HS-27A (cell line): Measurements from ENCODE around the gene SLC11A1.

Experiments
- DNase-seq: peaks from one replicate; pipeline ENCODE4 v3.0.0-alpha.2; 2012; ENCODE audit warnings: low read depth, missing footprints

SLC11A1 gene

DNA sequence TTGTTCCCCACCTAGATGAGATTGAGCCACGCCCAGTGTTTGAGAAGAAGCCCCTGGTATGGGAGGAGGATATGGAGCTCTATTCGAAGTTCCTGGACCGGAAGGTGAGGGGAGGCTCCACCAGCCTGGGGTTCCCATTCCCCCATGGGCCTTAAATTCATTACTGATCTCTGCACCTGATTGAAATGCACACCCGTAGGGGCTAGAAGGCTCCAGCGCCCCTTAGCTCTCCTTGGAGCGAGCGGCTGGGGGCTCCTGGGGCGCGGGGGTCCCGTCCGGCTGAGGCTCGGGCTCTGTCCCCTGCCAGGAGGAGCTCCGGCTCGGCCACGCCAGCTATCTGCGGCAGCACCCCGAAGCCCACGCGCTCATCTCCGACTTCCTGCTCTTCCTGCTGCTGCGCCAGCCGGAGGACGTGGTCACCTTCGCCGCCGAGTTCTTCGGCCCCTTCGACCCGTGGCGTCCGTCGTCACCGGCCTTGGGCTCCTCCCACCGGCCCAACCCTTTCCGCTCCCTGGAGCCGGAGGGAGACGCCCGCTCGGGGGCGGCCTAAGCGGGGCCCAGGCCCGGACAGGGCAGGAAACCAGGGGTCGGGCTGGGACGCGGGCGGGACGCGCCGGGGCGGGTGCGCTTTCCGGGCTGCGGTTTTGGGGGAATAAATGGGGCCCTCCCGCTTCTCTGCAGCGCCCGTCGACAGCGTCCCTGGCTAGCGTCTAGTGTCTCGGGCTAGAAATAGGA, 14.5 kb upstream of the SLC11A1 start:
- DNase-seq, result no peak

DNA sequence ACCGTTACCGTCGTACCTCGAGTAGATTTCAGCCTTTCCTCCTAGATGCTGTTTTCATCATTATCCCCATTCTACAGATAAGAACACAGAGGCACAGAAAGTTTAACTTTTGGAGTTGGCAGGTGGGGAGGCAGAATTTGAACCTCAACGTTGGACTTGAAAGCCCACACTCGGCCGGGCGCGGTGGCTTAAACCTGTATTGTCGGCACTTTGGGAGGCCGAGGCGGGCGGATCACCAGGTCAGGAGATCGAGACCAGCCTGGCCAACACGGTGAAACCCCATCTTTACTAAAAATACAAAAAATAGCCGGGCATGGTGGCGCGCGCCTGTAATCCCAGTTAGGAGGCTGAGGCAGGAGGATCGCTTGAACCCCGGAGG, 13.9 kb upstream of the SLC11A1 start:
- DNase-seq, result no peak

DNA sequence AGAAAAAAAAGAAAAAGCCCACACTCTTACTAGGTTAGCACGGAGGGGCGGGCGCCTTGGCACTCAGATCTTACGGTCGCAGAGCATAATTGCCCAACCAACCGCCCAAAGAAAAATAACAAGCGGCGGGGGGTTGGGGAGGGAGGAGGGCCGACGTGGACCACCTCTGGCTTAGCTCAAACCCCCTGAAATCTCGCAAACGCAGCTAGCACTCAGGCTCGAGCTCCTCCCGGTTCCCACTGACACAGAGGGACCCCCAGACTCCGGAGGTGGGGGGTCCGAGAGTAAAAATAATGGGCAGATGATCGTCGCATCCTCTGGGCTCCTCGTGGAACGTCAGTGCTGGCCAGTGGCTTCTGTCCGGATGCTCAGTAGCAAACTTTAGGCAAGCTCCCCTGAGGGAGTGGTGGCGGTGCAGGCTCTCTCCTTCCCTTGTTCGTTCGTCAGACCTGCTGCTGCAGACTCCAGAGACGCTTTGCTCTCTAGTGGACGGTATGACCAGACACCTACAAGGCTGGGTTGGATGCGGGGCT, 13.4 kb upstream of the SLC11A1 start:
- no peak for DNase-seq

DNA sequence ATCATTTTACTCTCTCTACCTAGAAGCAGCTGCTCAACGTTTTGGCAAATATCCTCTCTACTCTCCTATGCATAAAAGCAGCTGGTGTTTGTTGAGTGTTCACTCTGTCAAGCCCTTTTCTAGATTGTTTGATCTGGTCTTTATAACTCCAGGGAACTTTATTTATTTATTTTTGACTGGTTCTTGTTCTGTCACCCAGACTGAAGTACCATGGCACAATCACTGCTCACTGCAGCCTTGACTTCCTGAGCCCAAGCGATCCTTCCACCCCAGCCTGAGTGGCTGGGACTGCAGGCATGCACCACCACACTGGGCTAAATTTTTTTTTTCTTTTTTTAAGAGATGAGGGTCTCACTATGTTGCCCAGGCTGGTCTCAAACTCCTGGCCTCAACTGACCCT, 12.7 kb upstream of the SLC11A1 start:
- no peak for DNase-seq

DNA sequence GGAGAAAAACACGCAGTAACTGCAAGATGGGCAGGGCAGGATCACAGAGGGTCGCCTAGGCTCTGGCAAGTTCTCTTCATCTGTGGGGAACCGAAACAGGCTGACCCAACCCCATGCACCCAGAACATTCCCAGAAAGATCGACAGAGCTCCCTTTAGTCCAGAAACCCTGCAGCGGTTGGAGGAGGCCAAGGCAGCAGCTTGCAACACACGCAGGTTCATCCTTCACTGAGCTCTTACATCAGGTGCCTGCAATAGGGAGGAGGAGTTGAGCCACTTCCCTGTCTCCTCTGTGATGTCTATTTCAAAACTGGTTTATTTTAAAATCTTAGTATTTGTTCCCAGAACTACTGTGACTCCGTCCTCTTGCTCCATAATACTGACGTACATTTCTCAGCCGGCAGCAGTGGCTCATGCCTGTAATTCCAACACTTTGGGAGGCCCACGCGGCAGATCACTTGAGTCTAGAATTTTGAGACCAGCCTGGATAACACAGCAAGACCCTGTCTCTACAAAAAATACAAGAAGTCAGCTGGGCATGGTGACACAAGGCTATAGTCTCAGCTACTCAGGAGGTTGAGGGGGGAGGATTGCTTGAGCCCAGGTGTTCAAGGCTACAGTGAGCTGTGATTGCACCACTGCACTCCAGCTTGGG, 11.5 kb upstream of the SLC11A1 start:
- DNase-seq, result no peak

DNA sequence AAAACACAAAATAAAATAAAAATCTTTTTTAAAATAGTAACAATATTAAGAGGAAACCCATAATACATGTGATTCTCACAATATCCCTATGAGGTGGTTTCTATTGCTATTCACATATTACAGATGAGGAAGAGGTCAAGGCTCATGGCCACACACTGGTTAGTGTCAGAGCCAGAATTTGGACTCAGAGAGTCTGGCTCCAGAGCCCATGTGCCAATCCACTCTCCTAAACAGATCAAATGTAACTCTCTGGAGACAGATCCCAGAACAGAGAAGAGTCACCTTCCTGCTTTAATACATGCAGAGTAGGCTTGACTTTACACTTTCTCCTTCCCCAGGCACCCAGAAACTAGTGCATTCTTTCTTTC, 10.1 kb upstream of the SLC11A1 start:
- no peak for DNase-seq

DNA sequence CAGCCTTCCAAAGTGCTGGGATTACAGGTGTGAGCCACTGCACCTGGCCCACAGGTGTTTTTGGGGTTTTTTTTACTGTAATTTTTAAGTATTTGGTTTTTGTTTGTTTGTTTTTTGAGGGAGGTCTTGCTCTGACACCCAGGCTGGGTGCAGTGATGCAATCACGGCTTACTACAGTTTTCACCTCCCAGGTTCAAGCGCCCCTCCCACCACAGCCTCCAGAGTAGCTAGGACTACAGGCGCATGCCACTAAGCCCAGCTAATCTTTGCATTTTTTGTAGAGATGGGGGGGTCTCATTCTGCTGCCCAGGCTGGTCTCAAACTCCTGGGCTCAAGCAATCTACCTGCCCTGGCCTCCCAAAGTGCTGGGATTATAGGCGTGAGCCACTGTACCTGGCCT, 7.3 kb upstream of the SLC11A1 start:
- no peak for DNase-seq

DNA sequence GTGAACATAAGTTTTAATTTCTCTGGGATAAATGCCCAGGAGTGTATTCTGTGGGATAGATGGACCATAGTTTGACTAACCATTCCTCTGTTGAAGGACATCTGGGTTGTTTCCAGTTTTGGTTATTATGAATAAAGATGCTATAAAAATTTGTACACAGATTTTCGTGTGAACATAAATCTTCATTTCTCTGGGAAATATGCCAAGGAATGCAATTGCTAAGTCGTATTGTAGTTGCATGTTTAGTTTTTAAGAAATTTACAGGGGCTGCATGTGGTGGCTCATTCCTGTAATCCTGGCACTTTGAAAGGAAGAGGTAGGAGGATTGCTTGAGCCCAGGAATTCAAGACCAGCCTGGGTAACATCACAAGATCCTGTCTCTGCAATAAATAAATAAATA, 6.9 kb upstream of the SLC11A1 start:
- no peak for DNase-seq

DNA sequence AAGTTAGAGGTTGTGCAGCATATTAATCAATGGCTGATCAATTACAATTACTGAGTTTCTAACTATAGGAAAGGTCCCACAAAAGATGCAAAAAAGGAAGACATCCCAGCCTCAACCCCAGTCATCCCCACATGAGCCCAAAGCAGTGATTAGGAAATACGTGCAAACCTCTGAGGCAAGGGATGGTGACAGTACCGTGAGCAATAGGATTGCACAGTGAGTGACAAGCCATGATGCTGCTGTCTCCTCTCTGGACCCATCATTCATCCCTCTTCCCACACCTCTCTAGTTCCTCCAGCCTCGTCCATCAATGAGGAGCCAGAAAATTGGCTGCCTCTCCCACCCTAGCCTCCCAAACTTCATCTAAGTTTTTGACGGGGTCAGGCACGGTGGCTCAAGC, 4.0 kb upstream of the SLC11A1 start:
- no peak for DNase-seq

DNA sequence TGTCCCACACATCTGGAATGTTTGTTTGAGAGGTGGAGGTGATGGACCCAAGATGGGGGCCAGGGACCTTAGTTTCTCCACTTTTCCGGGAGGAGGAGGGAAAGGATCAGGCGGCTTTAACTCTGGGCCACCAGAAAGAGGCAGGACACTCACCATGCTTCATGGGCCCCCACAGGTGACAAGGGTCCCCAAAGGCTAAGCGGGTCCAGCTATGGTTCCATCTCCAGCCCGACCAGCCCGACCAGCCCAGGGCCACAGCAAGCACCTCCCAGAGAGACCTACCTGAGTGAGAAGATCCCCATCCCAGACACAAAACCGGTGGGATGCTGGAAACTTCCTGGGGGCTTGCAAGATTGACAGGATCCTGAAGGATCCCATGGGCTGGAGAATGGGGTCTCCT, 712 bp downstream of the SLC11A1 start:
- DNase-seq, result no peak

DNA sequence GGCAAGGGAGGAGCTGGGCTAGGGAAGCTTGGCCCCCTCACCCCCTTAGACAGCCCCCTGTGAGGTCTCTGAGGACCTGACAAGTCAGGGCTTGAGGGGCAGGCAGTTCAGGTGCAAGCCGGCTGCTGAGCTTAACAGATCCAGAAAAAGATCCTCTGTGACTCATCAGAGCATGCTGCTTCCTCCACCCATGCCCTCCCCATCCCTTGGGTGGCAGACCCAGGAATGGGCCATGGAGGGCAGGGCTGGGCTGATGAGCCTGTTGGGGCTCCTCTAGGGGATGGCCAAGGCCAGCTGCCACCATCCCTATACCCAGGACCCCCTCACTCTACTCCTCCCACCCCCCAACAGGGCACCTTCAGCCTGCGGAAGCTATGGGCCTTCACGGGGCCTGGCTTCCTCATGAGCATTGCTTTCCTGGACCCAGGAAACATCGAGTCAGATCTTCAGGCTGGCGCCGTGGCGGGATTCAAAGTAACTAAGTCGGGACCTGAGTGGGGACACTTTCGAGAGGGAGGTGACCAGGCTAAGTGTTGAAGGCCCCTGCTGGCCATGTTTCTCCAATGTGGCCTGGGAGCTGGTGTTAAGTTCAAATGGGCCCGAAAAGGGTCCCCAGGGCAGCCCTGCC, 1.9 kb downstream of the SLC11A1 start:
- DNase-seq, result no peak

DNA sequence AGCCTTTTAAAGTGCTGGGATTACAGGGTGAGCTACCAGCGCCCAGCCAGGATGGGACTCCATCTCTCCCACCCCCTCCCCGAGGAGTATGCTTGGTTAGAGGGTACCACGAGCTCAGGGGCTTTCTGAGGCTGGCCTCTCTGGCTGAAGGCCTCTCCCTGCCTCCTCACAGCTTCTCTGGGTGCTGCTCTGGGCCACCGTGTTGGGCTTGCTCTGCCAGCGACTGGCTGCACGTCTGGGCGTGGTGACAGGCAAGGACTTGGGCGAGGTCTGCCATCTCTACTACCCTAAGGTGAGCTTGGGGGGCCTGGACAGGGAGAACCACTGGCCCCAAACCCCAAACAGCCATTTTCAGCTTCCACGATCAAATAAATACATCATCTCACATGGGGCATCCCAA, 2.9 kb downstream of the SLC11A1 start:
- no peak for DNase-seq

DNA sequence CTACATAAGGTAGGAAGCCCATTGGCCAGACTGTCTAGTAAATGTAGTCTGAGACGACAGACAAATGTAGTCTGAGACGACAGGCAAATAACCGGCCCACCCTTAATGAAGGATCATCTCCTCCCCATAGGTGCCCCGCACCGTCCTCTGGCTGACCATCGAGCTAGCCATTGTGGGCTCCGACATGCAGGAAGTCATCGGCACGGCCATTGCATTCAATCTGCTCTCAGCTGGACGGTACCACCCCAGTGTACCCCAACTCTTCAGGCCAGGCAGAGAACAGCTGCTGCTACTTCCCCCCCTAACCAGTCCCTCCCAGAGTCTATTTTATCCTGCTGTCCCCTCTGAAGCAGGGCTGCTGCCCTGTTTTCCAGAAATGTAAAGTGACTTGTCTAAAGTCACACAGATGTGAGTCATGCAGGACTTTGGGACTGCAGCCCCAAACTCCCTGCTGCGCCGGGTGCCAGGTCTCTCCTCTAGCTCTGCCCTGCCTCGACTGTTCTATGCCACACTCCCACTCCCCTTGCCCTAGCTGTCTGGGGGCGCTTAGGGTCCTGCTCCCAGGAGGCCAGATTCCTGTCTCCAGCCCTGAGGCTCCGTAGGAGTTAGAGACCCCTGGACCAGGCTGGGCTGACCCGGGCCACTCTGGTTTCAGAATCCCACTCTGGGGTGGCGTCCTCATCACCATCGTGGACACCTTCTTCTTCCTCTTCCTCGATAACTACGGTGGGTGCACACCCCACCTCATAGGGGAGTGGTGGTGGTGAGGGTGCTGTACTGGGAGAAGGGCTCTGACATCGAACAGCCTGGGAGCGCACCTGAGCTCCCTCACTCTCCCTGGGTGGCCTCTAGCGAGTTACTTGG, 4.7 kb downstream of the SLC11A1 start:
- DNase-seq, result no peak

DNA sequence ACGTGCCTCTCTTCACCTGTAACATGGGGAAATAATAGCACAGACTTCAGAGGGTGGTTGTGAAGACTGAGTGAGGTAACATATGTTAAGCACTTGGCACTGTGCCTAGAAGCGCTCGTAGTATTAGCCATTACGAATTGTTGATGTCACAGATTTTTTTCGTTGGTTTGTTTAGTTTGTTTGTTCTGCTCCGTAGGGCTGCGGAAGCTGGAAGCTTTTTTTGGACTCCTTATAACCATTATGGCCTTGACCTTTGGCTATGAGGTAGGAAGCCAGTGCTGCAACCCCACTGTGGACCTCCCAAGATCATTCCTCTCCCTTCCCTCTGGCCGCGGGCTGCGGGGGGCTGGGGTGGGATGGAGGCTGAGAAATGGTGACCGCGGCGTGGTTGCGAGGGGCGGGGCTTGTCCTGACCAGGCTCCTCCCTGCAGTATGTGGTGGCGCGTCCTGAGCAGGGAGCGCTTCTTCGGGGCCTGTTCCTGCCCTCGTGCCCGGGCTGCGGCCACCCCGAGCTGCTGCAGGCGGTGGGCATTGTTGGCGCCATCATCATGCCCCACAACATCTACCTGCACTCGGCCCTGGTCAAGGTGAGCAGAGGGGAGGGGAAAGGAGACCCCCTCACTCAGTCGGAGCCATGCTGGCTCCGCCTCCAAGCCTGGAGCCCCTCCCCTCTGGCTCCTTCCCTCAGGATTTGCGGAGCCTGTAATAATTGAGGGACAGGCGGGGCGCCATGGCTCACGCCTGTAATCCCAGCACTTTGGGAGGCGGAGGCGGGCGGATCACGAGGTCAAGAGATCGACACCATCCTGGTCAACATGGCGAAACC, 5.5 kb downstream of the SLC11A1 start:
- no peak for DNase-seq

DNA sequence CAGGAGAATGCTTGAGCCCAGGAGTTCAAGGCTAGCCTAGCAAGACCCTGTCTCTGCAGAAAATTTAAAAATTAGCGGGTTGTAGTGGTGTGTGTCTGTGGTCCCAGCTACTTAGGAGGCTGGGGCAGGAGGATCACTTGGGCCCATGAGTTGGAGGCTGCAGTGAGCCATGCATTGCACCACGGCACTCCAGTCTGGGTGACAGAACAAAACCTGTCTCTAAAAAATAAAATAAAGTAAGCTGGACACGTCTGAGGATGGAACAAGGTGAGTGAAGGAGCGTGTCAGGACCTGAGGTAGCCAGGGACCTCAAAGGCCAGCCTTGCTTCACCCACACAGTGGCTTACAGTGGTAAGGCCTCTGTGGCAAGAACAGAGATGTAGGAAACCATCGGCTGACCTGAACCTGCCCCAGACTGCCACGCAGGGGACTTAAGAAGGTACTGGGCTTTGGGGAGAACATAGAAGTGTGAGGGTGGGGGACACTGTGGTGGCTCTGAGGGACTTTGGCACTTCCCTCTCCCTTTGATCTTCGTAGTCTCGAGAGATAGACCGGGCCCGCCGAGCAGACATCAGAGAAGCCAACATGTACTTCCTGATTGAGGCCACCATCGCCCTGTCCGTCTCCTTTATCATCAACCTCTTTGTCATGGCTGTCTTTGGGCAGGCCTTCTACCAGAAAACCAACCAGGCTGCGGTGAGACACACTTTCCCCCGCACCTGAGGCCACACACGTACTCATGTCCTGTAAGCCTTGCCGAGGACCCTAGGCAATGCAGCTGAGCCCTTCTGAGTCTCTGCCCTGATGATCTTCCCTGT, 7.5 kb downstream of the SLC11A1 start:
- no peak for DNase-seq

DNA sequence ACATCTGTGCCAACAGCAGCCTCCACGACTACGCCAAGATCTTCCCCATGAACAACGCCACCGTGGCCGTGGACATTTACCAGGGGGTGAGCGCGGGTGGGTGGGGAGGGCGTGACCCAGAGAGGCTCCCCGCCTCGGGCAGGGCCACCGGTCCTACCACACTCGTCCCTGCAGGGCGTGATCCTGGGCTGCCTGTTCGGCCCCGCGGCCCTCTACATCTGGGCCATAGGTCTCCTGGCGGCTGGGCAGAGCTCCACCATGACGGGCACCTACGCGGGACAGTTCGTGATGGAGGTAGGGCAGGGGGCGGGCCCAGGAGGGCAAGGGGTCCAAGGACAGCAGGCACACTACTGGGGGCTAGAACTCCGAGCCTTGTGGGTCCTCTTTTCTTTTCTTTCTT, 9.1 kb downstream of the SLC11A1 start:
- no peak for DNase-seq

DNA sequence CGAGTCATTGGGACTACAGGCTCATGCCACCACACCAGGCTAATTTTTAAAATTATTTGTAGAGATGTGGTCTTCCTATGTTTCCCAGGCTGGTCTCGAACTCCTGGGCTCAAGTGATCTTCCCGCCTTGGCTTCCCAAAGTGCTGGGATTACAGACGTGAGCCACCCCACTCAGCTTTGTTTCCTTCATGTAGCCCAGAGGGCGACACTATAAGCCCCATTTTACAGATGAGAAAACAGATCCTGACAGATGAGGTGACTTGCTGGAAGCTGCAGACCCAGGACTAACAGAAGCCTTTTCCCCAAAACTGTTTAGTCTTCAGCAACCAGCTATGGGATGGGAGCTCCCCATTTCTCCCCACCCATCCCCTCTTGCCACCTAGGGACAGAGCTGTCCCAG, 10.4 kb downstream of the SLC11A1 start:
- DNase-seq, result no peak

DNA sequence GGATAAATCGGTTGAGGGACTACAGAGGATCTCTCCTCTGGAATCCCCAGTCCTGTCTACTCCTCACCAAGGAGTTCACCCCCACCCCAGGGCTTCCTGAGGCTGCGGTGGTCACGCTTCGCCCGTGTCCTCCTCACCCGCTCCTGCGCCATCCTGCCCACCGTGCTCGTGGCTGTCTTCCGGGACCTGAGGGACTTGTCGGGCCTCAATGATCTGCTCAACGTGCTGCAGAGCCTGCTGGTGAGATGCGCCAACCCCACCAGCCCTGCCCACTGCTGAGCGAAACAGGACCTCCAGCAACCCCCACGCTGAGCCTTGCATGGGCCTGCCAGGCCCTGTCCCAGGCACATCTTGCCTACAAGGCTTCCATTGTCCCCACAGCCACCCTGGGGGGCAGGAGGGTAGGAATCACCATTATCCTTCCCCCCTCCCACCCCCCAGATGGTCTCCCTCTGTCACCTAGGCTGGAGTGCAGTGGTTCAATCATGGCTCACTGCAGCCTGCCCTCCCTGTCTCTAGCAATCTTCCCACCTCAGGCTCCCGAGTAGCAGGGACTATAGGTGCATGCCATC, 10.9 kb downstream of the SLC11A1 start:
- DNase-seq, result no peak

DNA sequence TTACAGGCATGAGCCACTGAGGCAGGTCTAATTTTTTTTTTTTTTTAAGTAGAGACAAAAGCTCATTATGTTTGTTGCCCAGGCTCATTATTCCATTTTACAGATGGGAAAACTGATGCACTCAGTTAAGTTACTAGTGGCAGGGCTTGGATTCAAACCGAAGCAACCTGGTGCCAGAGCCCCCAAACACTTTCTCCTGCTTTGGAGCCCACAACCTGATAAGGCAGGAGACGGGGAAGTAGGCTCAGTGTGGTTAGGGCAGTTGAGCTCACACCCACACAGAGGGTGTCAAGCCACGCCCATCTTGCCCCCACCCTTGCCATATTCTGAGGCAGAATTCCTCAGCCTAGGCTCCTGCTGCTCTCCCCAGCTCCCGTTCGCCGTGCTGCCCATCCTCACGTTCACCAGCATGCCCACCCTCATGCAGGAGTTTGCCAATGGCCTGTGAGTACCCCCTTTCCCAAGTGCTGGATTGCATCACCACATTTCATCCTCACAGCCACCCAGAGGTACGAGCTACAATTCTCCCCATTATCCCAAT, 11.7 kb downstream of the SLC11A1 start:
- no peak for DNase-seq
